NT2/D1 (cell line): ENCODE measurements around the gene AVEN.

Experiments
- SUZ12 ChIP-seq: IDR thresholded peaks from 2 replicates; pipeline ENCODE4 v1.6.1; 2011; ENCODE audit not compliant: insufficient read length, insufficient read depth; ENCODE audit errors: extremely low read depth
- YY1 ChIP-seq: IDR thresholded peaks from 2 replicates; pipeline ENCODE4 v1.6.1; 2011; ENCODE audit not compliant: insufficient read length, insufficient read depth
- ZNF274 ChIP-seq: IDR thresholded peaks from 2 replicates; pipeline ENCODE4 v1.6.1; 2011; ENCODE audit warnings: mild to moderate bottlenecking, low read depth, low read length

GRCh38 chr15:34056911-34057310, 17.9 kb upstream of the AVEN start:
- no peak for TF ChIP-seq ZNF274
- TF ChIP-seq SUZ12, result no peak
- no peak for TF ChIP-seq YY1
